ENCODE measurements around the gene THAP10.

- TF ChIP-seq CTCF (IDR thresholded peaks at IDR 0.05) = no peak
- TF ChIP-seq POLR2AphosphoS5 (IDR thresholded peaks at IDR 0.05) = no peak
These were observed 9.9 kb downstream of the THAP10 start for GRCh38 chr15:70882361-70882760.
